HG03442 (cell line): ENCODE results near the gene JPH2.
"Not testable (repeated sequence)": the region's sequence is repeated elsewhere in the genome, so short reads cannot be mapped to it uniquely, and the experiment has no call there.

Source experiments
- ATAC-seq: cut with Tn5 transposase; IDR thresholded peaks from one replicate; pipeline ENCODE4 v1.9.1; 2021; ENCODE audit warnings: mild to moderate bottlenecking, moderate library complexity; ENCODE audit not compliant: unreplicated experiment

The JPH2 gene

DNA sequence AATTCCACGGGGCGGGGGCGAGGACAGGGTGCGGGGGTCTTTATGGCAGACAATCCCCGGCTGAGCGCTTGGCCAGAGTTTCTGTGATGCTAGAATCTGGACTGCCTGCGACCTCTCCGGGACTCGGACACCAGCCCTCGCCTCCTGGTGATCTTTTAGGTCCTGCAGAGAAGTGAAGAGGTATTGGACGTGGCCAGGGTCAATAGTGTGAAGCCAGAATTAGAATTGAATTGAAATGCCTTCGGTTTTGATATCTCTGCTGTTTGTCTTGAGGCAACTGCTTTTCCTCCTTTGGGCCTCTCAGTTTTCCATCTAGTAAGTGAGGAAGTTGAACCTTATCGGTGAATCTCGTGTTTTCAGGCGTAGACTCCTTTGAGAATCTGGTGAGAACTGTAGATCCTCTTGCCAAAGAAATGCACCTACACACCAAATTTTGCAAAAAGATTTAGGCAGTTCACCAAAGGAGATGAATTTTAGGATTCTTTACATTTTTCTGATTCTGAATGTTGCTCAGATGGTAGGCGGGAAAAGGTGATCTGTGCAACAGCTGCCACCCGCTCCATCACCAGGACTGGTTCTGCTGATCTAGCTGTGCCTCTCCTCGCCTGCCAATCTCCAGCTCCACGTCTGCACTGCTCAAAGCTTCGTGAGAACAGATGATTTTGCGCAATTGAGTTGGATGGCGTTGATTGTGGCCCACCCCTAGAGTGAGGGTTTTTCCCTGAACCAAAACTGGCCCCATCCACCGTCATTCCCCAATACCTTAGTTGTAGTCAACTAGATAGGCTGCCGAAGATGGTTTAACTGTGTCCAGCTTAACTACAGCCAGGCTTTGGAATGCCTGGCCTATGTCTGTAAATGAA, 24.4 kb upstream of the JPH2 start:
- ATAC-seq: no peak

DNA sequence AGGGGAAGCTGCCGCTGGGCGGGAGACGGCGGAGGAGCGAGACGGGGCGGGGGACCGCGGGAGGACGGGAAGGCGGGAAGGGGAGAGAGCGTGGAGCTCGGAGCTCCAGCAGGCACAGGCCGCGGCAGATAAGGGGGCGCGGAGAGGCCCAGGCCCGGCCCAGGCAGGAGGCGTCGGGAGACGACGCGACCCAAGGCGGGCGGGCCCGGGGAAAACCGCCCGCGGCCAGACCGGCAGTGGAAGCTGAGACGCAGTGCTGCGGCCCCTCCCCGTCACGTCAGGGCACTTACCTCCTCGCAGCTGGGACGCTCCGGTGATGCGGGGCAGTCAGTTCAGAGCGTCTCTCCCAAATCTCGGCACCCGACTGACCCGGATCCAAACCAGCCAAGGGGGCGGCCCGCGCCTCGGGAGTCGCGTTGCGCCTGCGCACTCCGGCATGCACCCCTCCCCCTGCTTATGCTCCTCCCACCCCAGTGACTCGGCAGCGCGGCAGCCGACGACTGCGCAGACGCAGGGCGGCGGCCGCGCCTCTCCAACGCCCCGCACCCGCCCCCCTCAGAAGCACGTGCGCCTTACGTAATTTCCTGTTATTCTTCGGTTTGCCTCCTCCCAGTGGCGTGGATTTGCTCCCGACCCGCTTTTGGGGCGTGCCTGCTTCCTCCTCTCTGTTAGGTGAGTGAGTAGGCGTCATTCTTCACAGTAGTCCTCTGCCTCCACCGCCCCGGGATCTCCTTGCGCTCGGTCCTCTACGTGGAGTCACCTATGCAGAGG, 23.6 kb upstream of the JPH2 start, which contains the start of gene OSER1:
Gene OSER1, minus strand, starts transcription at position 366 of the 771 bp plus-strand sequence. CDS start 3,814 bp downstream, outside the sequence.
- peak; percentile 78 for ATAC-seq

DNA sequence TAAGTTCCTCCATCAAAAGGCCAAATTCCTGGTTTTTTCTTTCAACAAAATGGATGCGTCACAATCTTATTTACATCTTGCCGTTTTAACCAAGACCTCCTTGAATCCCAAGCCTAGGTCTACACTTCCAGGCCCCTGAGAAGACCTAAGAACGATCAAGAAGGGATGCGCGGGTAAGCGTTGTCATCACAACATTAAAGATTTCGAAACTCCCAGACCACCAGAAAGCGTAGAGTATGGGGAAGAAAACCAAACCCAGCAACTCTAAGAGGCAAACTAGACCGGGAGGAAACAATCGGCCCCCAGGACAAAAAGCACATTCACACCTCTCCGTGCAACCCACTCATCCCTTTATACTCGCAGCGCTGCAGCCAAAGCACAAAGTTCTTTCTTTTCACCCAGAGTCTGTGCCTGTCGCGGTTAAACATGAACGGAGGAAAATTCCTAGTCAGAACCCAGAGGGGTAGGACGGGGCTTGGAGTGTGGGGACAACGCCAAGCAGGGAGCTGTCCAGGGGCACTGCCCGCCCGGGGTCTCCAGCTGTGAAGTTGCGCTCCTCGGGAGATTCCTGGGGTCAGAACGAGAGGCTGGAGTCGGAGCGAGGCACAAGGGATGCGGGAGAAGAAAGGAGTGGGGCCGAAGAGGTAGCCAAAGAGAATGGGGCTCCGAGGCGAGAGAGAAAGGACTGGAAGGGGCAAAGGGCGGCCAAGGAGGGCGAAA, 22.9 kb upstream of the JPH2 start:
- no peak for ATAC-seq

DNA sequence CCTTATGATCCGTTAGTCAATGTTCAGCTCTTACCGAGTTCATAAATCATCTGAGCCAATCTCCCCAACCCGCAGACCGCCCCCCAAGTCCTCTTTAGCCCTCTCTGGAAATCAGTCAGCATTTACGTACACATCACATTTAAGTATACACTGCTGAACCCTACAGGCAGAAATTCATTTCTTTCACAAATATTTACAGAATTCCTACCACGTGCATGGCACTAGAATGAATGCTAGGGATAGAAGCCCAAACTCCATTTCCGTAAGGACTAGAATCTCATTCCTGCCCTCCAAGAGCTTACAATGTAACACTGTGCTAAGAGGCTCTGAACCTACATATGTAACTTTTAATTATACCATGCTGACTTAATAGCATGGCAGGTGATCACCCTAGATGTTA, 21.8 kb upstream of the JPH2 start:
- no peak for ATAC-seq

DNA sequence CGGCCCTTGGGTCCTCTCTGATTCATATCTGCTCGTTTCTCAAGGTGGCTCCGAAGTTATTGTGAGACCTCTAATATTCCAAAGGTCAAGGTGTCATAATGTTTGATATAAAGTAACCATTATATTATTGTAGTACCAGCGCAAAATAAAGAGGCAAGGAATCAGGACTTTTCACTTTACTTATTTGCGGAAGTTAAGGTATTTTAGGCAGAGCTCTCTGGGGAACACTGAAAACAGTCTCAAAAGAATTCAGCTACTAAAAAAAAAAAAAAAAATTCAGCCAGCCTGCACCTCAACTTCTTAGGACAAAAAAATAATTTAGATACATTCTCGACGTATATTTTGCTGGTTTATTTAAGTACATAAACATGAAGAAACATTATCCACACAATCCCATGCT, 21.2 kb upstream of the JPH2 start:
- no peak for ATAC-seq

DNA sequence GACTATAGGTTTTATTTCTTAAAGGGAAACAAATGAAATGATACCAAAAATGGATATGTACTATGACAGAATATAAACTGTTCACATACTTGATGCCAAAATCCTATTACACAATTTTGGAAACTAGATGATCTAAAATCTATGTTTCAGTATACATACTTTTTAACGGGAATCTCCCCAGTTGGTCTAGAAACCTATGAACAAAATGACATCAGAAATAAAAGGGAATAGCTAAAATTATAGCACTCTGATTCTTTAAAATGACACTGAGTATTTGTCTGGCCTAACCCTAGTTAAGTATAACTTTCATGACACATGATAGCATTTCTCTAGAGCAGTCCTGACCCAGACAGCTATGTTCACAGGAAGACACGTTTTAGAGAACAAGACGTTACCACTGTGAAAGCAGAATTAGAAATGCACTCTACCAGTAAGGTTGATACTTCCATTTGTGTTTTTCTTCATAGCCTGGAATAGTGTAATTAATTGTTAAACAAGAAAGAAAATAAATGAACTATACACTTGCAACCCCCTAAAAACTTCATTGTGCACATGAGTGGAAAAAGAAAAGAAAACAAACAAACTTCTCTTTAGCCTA, 20.2 kb upstream of the JPH2 start:
- ATAC-seq: no peak

DNA sequence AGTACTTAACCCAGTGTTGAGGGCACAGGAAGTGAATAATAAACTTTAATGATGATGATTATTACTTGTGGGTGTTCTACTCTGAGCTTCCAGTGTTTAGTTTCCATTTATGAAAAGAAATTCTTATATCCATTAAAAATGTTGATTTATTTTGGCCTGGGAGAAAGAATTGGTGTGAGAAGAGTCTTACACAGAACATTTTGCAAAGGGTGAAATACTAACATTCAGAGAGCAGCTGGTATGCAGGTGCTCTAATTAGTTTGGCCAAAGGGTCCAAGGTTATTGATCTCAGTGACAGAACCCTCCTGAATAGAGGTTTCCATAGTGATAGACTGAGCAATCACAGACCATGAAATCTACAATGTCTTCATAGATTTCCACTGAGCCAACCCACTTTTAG, 19.1 kb upstream of the JPH2 start:
- no peak for ATAC-seq

DNA sequence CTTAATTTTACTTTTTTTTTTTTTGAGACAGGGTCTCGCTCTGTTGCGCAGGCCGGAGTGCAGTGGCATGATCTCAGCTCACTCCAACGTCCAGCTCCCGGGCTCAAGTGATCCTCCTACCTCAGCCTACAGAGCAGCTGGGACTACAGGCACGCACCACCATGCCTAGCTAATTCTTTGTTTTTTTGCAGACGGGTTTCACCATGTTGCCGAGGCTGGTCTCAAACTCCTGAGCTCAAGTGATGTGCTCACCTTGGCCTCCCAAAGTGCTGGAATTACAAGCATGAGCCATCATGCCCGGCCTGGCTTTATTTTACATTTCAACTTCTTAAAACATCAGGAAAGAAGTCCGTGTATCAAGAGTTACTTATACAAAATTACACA, 17.8 kb upstream of the JPH2 start:
- no peak for ATAC-seq

DNA sequence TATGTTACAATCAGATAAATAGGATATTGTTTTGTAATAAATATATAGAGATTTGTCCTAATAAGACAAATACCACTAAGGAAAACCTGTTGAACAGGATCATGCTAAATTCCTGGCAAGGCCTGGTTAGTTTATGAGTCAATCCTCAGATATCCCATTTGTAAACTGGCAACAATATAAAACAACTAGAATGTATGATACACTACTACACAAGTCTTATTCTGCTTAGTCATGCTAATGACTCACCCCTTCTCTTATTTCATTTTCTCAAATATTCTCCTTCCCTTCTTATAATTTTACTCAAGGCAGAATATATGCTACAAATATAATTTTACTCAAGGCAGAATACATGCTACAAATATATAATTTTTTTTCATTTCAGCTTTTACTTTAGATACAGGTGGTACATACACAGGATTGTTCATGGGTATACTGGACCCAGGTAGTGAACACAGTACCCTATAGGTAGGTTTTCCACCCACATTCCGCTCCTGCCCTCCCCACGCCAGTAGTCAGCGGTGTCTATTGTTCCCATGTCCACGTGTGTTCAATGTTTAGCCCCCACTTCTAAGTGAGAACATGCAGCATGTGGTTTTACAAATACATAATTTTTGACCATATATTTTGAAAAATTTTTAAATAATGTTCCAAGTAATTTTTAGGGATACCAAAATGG, 17.3 kb upstream of the JPH2 start:
- ATAC-seq: no peak

DNA sequence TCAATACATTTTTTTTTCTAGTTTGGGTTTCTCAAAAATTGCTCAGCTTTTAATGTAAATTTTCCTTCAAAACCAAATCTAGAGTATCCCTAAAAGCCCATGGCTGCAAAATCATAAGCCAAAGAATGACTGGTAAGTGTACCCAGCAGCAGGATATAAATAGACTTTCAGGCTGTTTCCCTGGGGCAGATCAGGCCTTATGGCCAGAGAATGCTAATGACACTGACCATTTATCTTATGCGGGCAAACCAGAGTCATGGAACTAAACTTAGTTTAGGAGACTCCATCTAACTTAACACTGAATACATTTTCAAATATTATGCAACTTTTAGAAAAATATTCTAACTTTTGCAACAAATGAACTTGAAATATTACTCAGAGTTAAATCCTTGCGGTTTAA, 16.2 kb upstream of the JPH2 start:
- ATAC-seq: no peak

DNA sequence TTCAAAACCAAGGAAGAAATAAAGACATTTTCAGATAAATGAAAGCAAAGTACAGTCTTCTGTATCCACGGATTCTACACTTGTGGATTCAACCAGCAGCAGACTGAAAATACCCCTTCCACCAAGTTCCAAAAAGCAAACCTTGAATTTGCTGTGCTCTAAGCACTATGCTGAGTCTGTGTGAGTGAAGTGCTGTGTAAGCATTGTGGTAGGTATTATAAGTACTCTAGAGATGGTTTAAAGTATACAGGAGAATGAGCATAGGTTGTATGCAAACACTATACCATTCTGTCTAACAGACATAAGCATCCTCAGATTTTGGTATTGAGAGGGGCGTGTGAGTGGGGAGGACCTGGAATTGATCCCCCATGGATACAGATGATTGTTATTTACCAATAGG, 14.0 kb upstream of the JPH2 start:
- no peak for ATAC-seq

DNA sequence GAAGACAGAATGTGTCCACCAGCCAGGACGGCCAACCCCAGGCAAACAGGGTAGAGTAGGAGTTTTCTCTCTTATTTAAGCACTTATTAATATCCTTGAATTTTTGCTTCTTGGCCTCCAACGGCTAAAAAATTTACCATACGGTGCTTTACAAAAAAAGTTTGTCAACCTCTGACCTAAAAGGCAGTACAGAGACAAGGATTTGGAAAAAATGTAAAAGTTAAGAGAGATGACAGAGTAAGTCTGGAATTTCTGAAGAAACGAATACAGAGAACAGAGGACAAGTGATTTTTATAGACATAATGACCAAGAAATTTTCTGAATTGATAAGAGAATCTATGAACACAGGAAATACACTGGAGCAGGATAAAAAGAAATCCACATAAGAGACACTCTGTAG, 13.4 kb upstream of the JPH2 start:
- ATAC-seq: no peak

DNA sequence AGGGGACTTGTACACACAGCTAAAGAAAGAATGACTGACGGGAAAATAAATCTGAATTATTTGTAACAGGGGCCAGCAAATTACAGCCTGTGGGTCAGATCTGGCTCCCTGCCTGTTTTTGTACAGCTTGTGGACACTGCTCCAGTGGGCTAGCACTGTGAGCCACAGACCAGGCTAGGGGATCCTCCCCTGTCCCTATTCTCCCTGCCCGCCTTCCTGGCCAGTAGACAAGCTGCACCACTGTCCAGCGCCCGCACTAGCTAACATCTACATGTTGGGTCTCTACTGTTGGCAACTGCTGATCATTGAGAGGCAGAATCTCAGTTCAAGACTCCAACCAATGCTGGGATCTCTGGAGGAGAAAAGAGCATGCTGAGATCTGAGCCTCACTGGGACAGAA, 12.9 kb upstream of the JPH2 start:
- no peak for ATAC-seq

DNA sequence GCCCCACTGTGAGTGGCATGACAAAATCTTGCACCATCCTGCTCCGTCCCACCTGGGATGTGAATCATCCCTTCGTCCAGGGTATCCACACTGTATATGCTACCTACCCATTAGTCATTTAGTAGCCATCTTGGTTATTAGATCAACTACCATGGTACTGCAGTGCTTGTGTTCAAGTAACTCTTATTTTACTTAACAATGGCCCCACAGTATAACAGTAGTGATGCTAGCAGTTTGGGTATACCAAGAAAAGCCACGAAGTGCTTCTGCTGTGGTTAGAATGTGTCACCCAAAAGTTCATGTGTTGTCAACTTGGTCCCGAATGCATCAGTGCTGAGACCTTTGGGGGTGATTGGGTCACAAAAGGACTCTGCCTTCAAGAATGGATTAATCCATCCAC, 11.9 kb upstream of the JPH2 start:
- ATAC-seq: no peak

DNA sequence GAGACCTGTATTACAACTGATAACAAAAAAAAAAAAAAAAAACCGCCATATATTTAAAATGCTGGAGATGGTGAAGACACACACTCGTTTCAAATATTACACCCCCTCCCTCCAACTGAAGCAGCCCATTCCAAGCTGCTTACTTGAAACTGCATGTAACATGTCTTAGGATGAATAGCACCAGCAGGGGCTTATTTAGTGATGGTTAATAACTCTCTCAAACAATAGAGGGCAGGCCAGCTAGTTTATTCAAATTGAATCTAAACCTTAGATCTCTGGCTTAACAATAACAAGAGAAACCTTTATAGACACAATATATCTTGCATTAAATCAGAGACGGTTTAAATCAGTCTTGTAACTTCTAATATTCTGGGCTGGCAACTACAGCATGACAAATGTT, 9.3 kb upstream of the JPH2 start:
- no peak for ATAC-seq

DNA sequence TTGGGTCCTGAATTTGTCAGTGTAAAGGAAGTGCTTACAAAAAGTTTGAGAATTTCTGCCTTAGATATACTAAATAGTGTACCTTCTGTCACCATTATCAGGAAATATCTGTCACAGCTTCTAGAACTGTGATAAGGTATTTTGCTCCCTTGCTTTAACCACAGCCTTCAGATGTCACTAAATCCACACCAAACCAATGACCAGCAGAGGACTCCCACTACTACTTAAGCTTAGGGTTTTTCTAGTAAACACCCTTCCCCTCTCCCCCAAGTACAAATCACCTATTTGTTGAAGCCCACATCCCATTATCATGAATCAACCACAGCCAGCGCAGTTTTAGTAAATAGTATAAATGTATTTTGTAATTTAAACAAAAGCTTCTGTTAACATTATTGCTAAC, 8.6 kb upstream of the JPH2 start:
- ATAC-seq: no peak

DNA sequence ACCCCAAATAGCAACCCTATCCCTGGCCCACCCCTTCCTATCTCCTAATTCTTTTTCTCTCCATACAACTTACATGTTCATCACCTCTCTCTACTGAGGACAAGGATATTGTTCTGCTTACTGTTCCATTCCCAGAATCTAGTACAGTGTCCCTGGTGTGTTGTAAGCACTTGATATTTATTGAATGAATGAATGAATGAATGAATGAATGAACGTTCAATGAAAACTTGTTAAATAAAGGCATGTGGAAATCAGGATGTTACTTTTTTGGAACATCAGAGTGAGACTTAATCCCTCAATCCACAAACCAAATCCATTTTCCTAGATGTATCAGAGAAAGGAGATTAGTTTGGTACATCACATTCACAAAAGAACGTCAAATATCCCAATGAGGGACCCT, 6.8 kb upstream of the JPH2 start:
- ATAC-seq: no peak

DNA sequence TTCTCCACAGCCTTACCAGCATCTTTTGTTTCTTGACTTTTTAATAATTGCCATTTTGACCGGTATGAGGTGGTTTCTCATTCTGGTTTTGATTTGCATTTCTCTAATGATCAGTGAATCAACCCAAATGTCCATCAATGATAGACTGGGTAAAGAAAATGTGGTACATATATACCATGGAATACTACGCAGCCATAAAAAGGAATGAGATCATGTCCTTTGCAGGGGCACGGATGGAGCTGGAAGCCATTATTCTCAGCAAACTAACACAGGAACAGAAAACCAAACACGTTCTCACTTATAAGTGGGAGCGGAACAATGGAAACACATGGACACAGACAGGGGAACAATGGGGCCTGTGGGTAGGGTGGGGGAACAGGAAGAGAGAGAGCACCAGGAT, 4.7 kb upstream of the JPH2 start:
- ATAC-seq: not testable (repeated sequence)

DNA sequence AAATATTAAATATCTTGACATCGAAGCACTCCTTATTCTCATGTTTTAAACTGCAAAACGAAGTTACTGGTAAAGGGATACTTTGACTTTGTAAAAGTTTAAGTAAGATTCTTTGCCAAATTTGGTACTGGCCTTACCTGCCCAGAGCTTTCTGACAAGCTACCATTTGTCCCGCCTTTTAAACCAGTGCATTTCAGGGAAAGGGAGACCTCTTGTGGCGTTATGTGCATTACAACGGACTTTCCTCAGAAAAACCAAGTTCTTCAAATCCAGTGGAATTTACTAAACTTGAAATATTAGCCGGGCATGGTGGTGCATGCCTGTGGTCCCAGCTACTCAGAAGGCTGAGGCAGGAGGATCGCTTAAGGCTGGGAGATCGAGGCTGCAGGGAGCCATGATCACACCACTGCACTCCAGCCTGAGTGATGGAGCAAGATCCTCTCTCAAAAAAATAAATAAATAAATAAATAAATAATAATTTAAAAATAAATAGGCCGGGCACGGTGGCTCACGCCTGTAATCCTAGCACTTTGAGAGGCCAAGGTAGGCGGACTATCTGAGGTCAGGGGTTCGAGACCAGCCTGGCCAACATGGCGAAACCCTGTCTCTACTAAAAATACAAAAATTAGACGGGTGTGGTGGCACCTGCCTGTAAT, 3.3 kb upstream of the JPH2 start:
- ATAC-seq: not testable (repeated sequence)

DNA sequence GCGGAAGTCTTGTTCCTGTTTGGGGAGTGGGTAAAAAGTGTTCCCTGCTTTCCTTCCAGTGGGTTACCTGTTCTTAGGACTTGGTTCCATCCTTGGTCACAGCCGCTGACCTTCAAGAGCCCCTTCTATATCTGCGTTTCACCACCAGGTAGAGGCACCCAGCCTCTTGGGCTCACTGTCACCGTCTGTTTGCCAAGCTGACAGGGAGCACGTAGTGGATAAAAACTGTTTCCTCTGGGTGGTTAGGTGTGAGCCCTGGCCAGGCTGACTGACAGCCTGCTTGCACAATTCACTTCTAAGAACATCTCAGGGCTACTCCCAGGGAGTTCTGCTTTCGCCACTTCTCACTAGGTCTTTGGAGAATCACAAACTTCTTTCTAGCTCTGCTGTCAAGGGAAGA, 1.8 kb upstream of the JPH2 start:
- ATAC-seq: no peak
